IMR-90 (cell line): ENCODE results near the gene PAWR. TPM values are rescaled to one million over a fixed set of nuclear protein-coding genes. Genes with fewer than 3 reads are reported as not detected.

Experiments used
- ATAC-seq: fragments of 200-7000 bp; cut with Tn5 transposase; 2 replicates; pipeline ENCODE4 v1.9.1; 2020; ENCODE audit warnings: low read depth, mild to moderate bottlenecking, moderate library complexity
- BruUV-seq: library from RNA; stranded (reverse); fragments of 400-500 nt; replicated peaks from 2 replicates; lab custom pipeline; 2021; lab: Mats Ljungman, UMichigan
- CTCF ChIA-PET: fragments of 300-600 bp; formaldehyde crosslinking; extraction: SDS; loops from one replicate; lab custom pipeline; 2021; ENCODE audit warnings: antibody characterized with exemption; lab: Yijun Ruan, JAX
- POLR2A ChIA-PET: fragments of 300-600 bp; sonication (Branson Sonifier 250); formaldehyde crosslinking; loops from one replicate; lab custom pipeline; 2022; ENCODE audit warnings: antibody characterized with exemption; ENCODE audit not compliant: unreplicated experiment; lab: Charles Lee
- DNase-seq: peaks from one replicate; pipeline ENCODE4 v3.0.0; 2013
- H2AFZ ChIP-seq: replicated peaks from 2 replicates; pipeline ENCODE3; 2013; ENCODE audit warnings: low read length, mild to moderate bottlenecking; ENCODE audit not compliant: poor library complexity
- H2AK5ac ChIP-seq: 2 replicates; pipeline ENCODE4 v1.6.1; 2013; ENCODE audit warnings: low read depth, low read length, inconsistent platforms
- H2AK9ac ChIP-seq: replicated peaks from 2 replicates; pipeline ENCODE3; 2013; ENCODE audit warnings: mild to moderate bottlenecking, low read depth, low read length, moderate library complexity; ENCODE audit not compliant: poor library complexity
- H2BK120ac ChIP-seq: 2 replicates; pipeline ENCODE4 v1.6.1; 2013; ENCODE audit warnings: low read depth, low read length, inconsistent platforms
- H2BK15ac ChIP-seq: 3 replicates; pipeline ENCODE4 v1.6.1; 2013; ENCODE audit warnings: low read depth, low read length, inconsistent platforms
- H2BK20ac ChIP-seq: 2 replicates; pipeline ENCODE4 v1.6.1; 2013; ENCODE audit warnings: low read depth, mild to moderate bottlenecking, inconsistent platforms, low read length, moderate library complexity
- H2BK5ac ChIP-seq: 2 replicates; pipeline ENCODE4 v1.6.1; 2013; ENCODE audit warnings: mild to moderate bottlenecking, low read depth, low read length, inconsistent platforms; ENCODE audit not compliant: poor library complexity, severe bottlenecking
- H3K14ac ChIP-seq: replicated peaks from 2 replicates; pipeline ENCODE4 v1.6.1; 2013; ENCODE audit warnings: low read depth, low read length, inconsistent platforms
- H3K18ac ChIP-seq: 2 replicates; pipeline ENCODE4 v1.6.1; 2013; ENCODE audit warnings: low read depth, low read length, control low read depth
- H3K23ac ChIP-seq: 2 replicates; pipeline ENCODE4 v1.6.1; 2013; ENCODE audit warnings: low read depth, low read length, inconsistent platforms
- H3K27ac ChIP-seq: 2 replicates; pipeline ENCODE4 v1.5.1; 2013; ENCODE audit warnings: mild to moderate bottlenecking, control low read depth, low read length; ENCODE audit not compliant: insufficient read depth
- H3K27me3 ChIP-seq: 2 replicates; pipeline ENCODE4 v1.6.1; 2013; ENCODE audit warnings: low read length; ENCODE audit not compliant: control insufficient read depth, insufficient read depth
- H3K36me3 ChIP-seq: 2 replicates; pipeline ENCODE4 v1.6.1; 2013; ENCODE audit warnings: low read length, mixed read lengths; ENCODE audit not compliant: control insufficient read depth, insufficient read depth
- H3K4ac ChIP-seq: 2 replicates; pipeline ENCODE4 v1.6.1; 2013; ENCODE audit warnings: low read depth, low read length, inconsistent platforms
- H3K4me1 ChIP-seq: 2 replicates; pipeline ENCODE4 v1.6.1; 2013; ENCODE audit warnings: low read length, mixed read lengths; ENCODE audit not compliant: control insufficient read depth, insufficient read depth
- H3K4me2 ChIP-seq: 2 replicates; pipeline ENCODE4 v1.6.1; 2013; ENCODE audit warnings: low read depth, mild to moderate bottlenecking, control low read depth, low read length, moderate library complexity
- H3K4me3 ChIP-seq: 2 replicates; pipeline ENCODE4 v1.5.1; 2013; ENCODE audit warnings: low read depth, mild to moderate bottlenecking, control low read depth, low read length, moderate library complexity; ENCODE audit not compliant: insufficient read depth
- H3K56ac ChIP-seq: 2 replicates; pipeline ENCODE4 v1.6.1; 2013; ENCODE audit warnings: low read length, inconsistent platforms; ENCODE audit not compliant: insufficient read depth; ENCODE audit errors: extremely low read depth
- H3K79me1 ChIP-seq, 2 experiments: 2 replicates each; pipeline ENCODE4 v1.6.1; 2013; ENCODE audit warnings: low read length in 2 of 2, inconsistent platforms in 1 of 2, low read depth in 1 of 2
- H3K9ac ChIP-seq: 2 replicates; pipeline ENCODE4 v1.6.1; 2013; ENCODE audit warnings: low read depth, low read length, control low read depth
- H3K9me1 ChIP-seq: 2 replicates; pipeline ENCODE4 v1.6.1; 2013; ENCODE audit warnings: low read length, inconsistent platforms; ENCODE audit not compliant: insufficient read depth
- H3K9me3 ChIP-seq: 2 replicates; pipeline ENCODE4 v1.6.1; 2013; ENCODE audit warnings: low read length; ENCODE audit not compliant: control insufficient read depth, insufficient read depth
- H4K20me1 ChIP-seq: 2 replicates; pipeline ENCODE4 v1.6.1; 2013; ENCODE audit warnings: low read length, inconsistent platforms; ENCODE audit not compliant: insufficient read depth
- H4K5ac ChIP-seq: 2 replicates; pipeline ENCODE4 v1.6.1; 2013; ENCODE audit warnings: mild to moderate bottlenecking, low read depth, low read length, control low read depth
- H4K8ac ChIP-seq, 2 experiments: 2 replicates each; pipeline ENCODE4 v1.6.1; 2013; ENCODE audit warnings: low read depth in 2 of 2, low read length in 2 of 2, control low read depth in 1 of 2, inconsistent platforms in 1 of 2
- H4K91ac ChIP-seq: 2 replicates; pipeline ENCODE4 v1.6.1; 2013; ENCODE audit warnings: low read depth, low read length, inconsistent platforms; ENCODE audit not compliant: insufficient read depth
- BHLHE40 ChIP-seq: fragments of 150-350 bp; IDR thresholded peaks from 2 replicates; pipeline ENCODE4 v1.6.1; 2016; ENCODE audit warnings: mild to moderate bottlenecking, low read depth, low read length
- CEBPB ChIP-seq: IDR thresholded peaks from 2 replicates; pipeline ENCODE4 v1.6.1; 2012; ENCODE audit warnings: low read depth, low read length, improper control_type of control experiment
- CHD1 ChIP-seq: IDR thresholded peaks from 2 replicates; pipeline ENCODE4 v1.6.1; 2012; ENCODE audit warnings: low read depth, low read length, improper control_type of control experiment
- FOS ChIP-seq: fragments of 150-350 bp; IDR thresholded peaks from 2 replicates; pipeline ENCODE4 v1.6.1; 2016; ENCODE audit warnings: low read depth, low read length
- RAD21 ChIP-seq: IDR thresholded peaks from 2 replicates; pipeline ENCODE4 v1.6.1; 2012; ENCODE audit warnings: low read length, improper control_type of control experiment
- RCOR1 ChIP-seq: IDR thresholded peaks from 2 replicates; pipeline ENCODE4 v1.6.1; 2012; ENCODE audit warnings: mild to moderate bottlenecking, low read length, improper control_type of control experiment; ENCODE audit not compliant: insufficient replicate concordance
- SMC3 ChIP-seq: fragments of 150-350 bp; IDR thresholded peaks from 2 replicates; pipeline ENCODE4 v1.6.1; 2016; ENCODE audit warnings: low read depth, mild to moderate bottlenecking, antibody characterized with exemption, low read length, moderate library complexity
- WGBS, 2 experiments: methylation state at CpG; one replicate each; pipeline versions ENCODE4 v1.1.5 to v1.1.7; 2013; ENCODE audit warnings: missing lambda C conversion rate in 2 of 2; ENCODE audit not compliant: insufficient read length in 1 of 2; ENCODE audit errors: extremely low coverage in 2 of 2; 5-methylcytosine and 5-hydroxymethylcytosine counted together
- dilution Hi-C: fragments of 300-500 bp; cut with HindIII; formaldehyde crosslinking; loops from one replicate; pipeline ENCODE4 v1.14.3; 2018; ENCODE audit warnings: low sequenced_read_pairs; ENCODE audit not compliant: unreplicated experiment
- in situ Hi-C: fragments of 300-500 bp; cut with MboI; formaldehyde crosslinking; loops from 3 replicates; pipeline ENCODE4 v1.14.3; 2019; ENCODE audit warnings: low sequenced_read_pairs, inconsistent platforms, mixed read lengths
- intact Hi-C: fragments of 100-400 bp; cut with micrococcal nuclease; formaldehyde crosslinking; loops from 2 replicates; pipeline ENCODE4 v1.10.0; 2022
- polyA plus RNA-seq, 3 experiments: library from polyadenylated mRNA; depleted of rRNA; stranded (reverse); fragments of >200 nt; gene quantifications; 2 replicates each; pipeline ENCODE4 v1.2.3, GENCODE V29; 2012; ENCODE audit warnings: low replicate concordance in 1 of 3
- total RNA-seq: library from RNA; depleted of rRNA; stranded (reverse); fragments of >200 nt; gene quantifications from 2 replicates; pipeline ENCODE4 v1.2.3, GENCODE V29; 2012
- TF ChIP-seq, protein P1 (sequence below): fragments of 150-350 bp; IDR thresholded peaks from 2 replicates; pipeline ENCODE4 v1.6.1; 2017; ENCODE audit warnings: mild to moderate bottlenecking, antibody characterized with exemption, low read length, low read depth
- TF ChIP-seq, protein P2 (sequence below): conservative IDR thresholded peaks from 2 replicates; pipeline ENCODE4 v1.5.1; 2012; ENCODE audit warnings: mild to moderate bottlenecking, low read depth, low read length, improper control_type of control experiment

The PAWR gene
- total and polyA plus RNA-seq, 2 of the 4 experiments (the other 2 are of a cell fraction): 13.2 to 13.6 TPM

DNA sequence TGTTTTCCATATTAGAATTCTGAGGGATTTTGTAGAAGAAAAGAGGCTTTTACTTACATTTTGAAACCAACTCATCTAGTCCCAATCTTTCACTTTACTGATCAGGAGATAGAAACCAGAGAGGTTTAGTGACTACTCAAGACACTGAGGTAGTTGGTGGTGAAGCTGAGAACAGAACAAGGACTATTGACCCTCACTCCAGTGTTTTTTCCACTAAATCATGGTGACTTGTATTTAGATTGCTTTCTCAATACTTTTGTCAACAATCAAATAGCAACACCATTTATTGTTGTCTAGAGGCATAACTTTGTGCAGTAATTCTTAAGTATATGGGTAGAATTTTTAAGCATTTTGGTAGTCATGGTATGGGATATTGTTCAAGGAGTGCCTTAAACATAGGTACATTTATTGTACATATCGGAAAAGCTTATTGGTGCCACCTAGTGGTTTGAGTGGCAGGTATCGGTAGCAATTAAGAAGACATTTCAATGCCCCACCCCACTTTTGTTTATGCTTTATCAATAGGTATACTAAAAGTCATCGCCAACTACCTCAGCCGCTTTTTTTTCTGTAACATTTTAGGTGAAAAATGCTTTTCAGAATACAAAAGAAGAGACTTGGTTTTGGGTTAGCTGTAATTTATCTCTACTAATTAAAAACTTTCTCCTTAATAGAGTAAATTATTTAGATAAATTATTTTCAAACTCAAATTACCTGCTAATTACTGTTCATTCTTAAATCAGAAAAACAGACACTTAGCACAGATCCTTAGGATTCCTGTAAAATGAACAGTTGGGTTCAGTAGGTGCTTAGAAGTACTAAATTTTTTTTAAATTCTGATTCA, 47.3 kb upstream of the PAWR start:
- WGBS, 2 experiments: no CpG with 5 or more reads among the region's 4 CpGs
- Histone ChIP-seq H3K4ac (peak overlapping the region; percentile 65; the same call in 1 of the 2 replicates), H4K20me1 (no peaks in the 10 kb centered on the region), H2AK9ac (no peak overlapping the region), H3K18ac (peak overlapping the region; percentile 88; the same call in 1 of the 2 replicates), H3K14ac (0 out of 2 replicates have a peak overlapping the region, but pooled peaks have one; percentile 22), H4K91ac (no peak overlapping the region), H2BK15ac (peak overlapping the region; percentile 92; the same call in 1 of the 3 replicates), H2BK120ac (peak overlapping the region; percentile 78), H3K9me3 (no peaks in the 10 kb centered on the region), H2AK5ac (no peak overlapping the region), H3K56ac (no peak overlapping the region), H4K8ac (peak overlapping the region; percentile 39 to 56; a peak in 1 of 4 replicates), H3K23ac (0 out of 2 replicates have a peak overlapping the region, but pooled peaks have one; percentile 81), H3K36me3 (no peaks in the 10 kb centered on the region), H3K27me3 (no peaks in the 10 kb centered on the region), H3K79me1 (no peaks in the 10 kb centered on the region), H3K4me1 (no peaks in the 10 kb centered on the region), H3K9me1 (no peaks in the 10 kb centered on the region), H3K9ac (no peak overlapping the region), H4K5ac (no peak overlapping the region), H2BK5ac (no peak overlapping the region), H3K4me3 (no peak overlapping the region), H2AFZ (no peak overlapping the region), H3K27ac (no peak overlapping the region), H2BK20ac (peak overlapping the region; percentile 85; the same call in 1 of the 2 replicates), H3K4me2 (no peak overlapping the region)
- intact Hi-C loops (loop anchor here (1.0 kb wide), 3 partner anchors 183 to 330 kb away; no protein-coding TSS in a partner anchor), dilution Hi-C loops (no loop called here), in situ Hi-C loops (loop anchor here (5.0 to 10.0 kb wide), 2 partner anchors 181 to 333 kb away; no protein-coding TSS in a partner anchor)
- TF ChIP-seq BHLHE40 (no peak), CHD1 (no peak), SMC3 (peak; percentile 66), RCOR1 (no peak), CEBPB (no peak), FOS (no peak), RAD21 (peak; percentile 72)
- TF ChIP-seq, protein P1, sequence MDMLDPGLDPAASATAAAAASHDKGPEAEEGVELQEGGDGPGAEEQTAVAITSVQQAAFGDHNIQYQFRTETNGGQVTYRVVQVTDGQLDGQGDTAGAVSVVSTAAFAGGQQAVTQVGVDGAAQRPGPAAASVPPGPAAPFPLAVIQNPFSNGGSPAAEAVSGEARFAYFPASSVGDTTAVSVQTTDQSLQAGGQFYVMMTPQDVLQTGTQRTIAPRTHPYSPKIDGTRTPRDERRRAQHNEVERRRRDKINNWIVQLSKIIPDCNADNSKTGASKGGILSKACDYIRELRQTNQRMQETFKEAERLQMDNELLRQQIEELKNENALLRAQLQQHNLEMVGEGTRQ: no peak
- TF ChIP-seq, protein P2, sequence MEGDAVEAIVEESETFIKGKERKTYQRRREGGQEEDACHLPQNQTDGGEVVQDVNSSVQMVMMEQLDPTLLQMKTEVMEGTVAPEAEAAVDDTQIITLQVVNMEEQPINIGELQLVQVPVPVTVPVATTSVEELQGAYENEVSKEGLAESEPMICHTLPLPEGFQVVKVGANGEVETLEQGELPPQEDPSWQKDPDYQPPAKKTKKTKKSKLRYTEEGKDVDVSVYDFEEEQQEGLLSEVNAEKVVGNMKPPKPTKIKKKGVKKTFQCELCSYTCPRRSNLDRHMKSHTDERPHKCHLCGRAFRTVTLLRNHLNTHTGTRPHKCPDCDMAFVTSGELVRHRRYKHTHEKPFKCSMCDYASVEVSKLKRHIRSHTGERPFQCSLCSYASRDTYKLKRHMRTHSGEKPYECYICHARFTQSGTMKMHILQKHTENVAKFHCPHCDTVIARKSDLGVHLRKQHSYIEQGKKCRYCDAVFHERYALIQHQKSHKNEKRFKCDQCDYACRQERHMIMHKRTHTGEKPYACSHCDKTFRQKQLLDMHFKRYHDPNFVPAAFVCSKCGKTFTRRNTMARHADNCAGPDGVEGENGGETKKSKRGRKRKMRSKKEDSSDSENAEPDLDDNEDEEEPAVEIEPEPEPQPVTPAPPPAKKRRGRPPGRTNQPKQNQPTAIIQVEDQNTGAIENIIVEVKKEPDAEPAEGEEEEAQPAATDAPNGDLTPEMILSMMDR: peak; percentile 70
- ATAC-seq (peak; percentile 63), DNase-seq (peak; percentile 70)
- BruUV-seq: no TSS peak
- ChIA-PET POLR2A (no interaction called here), CTCF (interaction anchor here (0.5 to 1.4 kb wide), 8 partner anchors 11 to 1535 kb away, joined by 3 to 5 read pairs (median 3); no protein-coding TSS in a partner anchor)
